HepG2 (cell line): ENCODE results near the gene ALDH16A1.

Source experiments
- CEBPG ChIP-seq: IDR thresholded peaks from 2 replicates; pipeline ENCODE4 v1.6.1; 2016
- HOXA7 ChIP-seq: sonication (generic); formaldehyde crosslinking; IDR thresholded peaks from 2 replicates; pipeline ENCODE4 v1.8.1; 2022; ENCODE audit warnings: mild to moderate bottlenecking, missing genetic modification reagents, moderate library complexity
- JUN ChIP-seq: sonication (generic); formaldehyde crosslinking; IDR thresholded peaks from 2 replicates; pipeline ENCODE4 v1.4.0; 2020; ENCODE audit warnings: mild to moderate bottlenecking, missing genetic modification reagents
- JUND ChIP-seq: sonication (generic); formaldehyde crosslinking; IDR thresholded peaks from 2 replicates; pipeline ENCODE4 v1.8.0; 2022; ENCODE audit warnings: mild to moderate bottlenecking, missing genetic modification reagents
- NFIC ChIP-seq: IDR thresholded peaks from 2 replicates; pipeline ENCODE4 v1.6.1; 2012; ENCODE audit warnings: mild to moderate bottlenecking, low read length, inconsistent platforms
- POLR2A ChIP-seq, 2 experiments: IDR thresholded peaks; 2 replicates each; pipeline ENCODE4 v1.6.1; 2011; ENCODE audit warnings: low read depth in 2 of 2, low read length in 2 of 2, mild to moderate bottlenecking in 1 of 2, moderate library complexity in 1 of 2; ENCODE audit not compliant: insufficient read depth in 1 of 2
- SCMH1 ChIP-seq: sonication (generic); formaldehyde crosslinking; IDR thresholded peaks from 2 replicates; pipeline ENCODE4 v1.9.0; 2021; ENCODE audit warnings: missing genetic modification reagents, mild to moderate bottlenecking, borderline replicate concordance
- SP5 ChIP-seq: IDR thresholded peaks from 2 replicates; pipeline ENCODE4 v1.6.1; 2016; ENCODE audit warnings: low read depth, borderline replicate concordance
- ZNF207 ChIP-seq: fragments of 450-650 bp; IDR thresholded peaks from 2 replicates; pipeline ENCODE4 v1.6.1; 2016; ENCODE audit warnings: antibody characterized with exemption, borderline replicate concordance
- TF ChIP-seq, protein P1 (sequence below): sonication (generic); formaldehyde crosslinking; conservative IDR thresholded peaks from 2 replicates; pipeline ENCODE4 v1.4.0; 2020; ENCODE audit warnings: missing genetic modification reagents
- TF ChIP-seq, protein P2 (sequence below): sonication (generic); formaldehyde crosslinking; IDR thresholded peaks from 2 replicates; pipeline ENCODE4 v1.4.0; 2020; ENCODE audit warnings: missing genetic modification reagents
- TF ChIP-seq, protein P3 (sequence below): sonication (generic); formaldehyde crosslinking; IDR thresholded peaks from 2 replicates; pipeline ENCODE4 v1.5.0; 2020; ENCODE audit warnings: mild to moderate bottlenecking, missing genetic modification reagents, moderate library complexity
- TF ChIP-seq, protein P4 (sequence below): sonication (generic); formaldehyde crosslinking; IDR thresholded peaks from 2 replicates; pipeline ENCODE4 v1.5.1; 2020; ENCODE audit warnings: mild to moderate bottlenecking, moderate library complexity, missing genetic modification reagents

DNA sequence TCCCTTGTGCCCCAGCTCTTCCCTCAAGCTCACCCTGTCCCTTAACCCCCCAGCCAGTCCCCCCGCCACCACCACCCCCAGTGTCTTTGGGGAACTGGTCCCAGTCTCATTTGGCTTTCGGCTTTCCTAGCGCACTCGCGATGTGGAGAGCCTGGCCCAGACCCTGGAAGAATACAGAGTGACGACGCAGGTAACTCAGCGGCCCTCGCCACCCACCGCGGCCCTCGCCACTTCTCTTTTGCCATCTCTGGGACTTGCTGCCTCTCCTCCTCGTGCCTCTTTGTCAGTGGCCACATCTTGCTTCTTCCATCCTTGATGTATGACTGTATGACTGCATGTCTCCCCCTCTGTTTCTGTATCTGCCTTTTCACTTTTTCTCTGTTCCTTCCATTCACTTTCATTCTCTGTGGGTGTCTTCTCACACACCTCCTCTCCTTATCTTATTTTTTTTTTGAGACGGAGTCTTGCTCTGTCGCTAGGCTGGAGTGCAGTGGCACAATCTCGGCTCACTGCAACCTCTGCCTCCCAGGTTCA lies 45.5 kb upstream of the ALDH16A1 start:
- TF ChIP-seq NFIC (no peak), ZNF207 (no peak), CEBPG (CRISPR knock-in tag) (no peak), HOXA7 (CRISPR knock-in tag) (no peak), JUN (CRISPR knock-in tag) (no peak), SCMH1 (CRISPR knock-in tag) (no peak), JUND (CRISPR knock-in tag) (no peak), SP5 (CRISPR knock-in tag) (no peak), POLR2A (IDR thresholded peaks at IDR 0.05; ENCODE audit: insufficient read depth in 1 of 2, low read depth in 2 of 2, low read length in 2 of 2) (no peak)
- TF ChIP-seq, protein P1, sequence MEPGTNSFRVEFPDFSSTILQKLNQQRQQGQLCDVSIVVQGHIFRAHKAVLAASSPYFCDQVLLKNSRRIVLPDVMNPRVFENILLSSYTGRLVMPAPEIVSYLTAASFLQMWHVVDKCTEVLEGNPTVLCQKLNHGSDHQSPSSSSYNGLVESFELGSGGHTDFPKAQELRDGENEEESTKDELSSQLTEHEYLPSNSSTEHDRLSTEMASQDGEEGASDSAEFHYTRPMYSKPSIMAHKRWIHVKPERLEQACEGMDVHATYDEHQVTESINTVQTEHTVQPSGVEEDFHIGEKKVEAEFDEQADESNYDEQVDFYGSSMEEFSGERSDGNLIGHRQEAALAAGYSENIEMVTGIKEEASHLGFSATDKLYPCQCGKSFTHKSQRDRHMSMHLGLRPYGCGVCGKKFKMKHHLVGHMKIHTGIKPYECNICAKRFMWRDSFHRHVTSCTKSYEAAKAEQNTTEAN (CRISPR knock-in tag), result no peak
- TF ChIP-seq, protein P2, sequence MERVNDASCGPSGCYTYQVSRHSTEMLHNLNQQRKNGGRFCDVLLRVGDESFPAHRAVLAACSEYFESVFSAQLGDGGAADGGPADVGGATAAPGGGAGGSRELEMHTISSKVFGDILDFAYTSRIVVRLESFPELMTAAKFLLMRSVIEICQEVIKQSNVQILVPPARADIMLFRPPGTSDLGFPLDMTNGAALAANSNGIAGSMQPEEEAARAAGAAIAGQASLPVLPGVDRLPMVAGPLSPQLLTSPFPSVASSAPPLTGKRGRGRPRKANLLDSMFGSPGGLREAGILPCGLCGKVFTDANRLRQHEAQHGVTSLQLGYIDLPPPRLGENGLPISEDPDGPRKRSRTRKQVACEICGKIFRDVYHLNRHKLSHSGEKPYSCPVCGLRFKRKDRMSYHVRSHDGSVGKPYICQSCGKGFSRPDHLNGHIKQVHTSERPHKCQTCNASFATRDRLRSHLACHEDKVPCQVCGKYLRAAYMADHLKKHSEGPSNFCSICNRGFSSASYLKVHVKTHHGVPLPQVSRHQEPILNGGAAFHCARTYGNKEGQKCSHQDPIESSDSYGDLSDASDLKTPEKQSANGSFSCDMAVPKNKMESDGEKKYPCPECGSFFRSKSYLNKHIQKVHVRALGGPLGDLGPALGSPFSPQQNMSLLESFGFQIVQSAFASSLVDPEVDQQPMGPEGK (CRISPR knock-in tag), result no peak
- TF ChIP-seq, protein P3, sequence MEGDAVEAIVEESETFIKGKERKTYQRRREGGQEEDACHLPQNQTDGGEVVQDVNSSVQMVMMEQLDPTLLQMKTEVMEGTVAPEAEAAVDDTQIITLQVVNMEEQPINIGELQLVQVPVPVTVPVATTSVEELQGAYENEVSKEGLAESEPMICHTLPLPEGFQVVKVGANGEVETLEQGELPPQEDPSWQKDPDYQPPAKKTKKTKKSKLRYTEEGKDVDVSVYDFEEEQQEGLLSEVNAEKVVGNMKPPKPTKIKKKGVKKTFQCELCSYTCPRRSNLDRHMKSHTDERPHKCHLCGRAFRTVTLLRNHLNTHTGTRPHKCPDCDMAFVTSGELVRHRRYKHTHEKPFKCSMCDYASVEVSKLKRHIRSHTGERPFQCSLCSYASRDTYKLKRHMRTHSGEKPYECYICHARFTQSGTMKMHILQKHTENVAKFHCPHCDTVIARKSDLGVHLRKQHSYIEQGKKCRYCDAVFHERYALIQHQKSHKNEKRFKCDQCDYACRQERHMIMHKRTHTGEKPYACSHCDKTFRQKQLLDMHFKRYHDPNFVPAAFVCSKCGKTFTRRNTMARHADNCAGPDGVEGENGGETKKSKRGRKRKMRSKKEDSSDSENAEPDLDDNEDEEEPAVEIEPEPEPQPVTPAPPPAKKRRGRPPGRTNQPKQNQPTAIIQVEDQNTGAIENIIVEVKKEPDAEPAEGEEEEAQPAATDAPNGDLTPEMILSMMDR (CRISPR knock-in tag), result no peak
- TF ChIP-seq, protein P4, sequence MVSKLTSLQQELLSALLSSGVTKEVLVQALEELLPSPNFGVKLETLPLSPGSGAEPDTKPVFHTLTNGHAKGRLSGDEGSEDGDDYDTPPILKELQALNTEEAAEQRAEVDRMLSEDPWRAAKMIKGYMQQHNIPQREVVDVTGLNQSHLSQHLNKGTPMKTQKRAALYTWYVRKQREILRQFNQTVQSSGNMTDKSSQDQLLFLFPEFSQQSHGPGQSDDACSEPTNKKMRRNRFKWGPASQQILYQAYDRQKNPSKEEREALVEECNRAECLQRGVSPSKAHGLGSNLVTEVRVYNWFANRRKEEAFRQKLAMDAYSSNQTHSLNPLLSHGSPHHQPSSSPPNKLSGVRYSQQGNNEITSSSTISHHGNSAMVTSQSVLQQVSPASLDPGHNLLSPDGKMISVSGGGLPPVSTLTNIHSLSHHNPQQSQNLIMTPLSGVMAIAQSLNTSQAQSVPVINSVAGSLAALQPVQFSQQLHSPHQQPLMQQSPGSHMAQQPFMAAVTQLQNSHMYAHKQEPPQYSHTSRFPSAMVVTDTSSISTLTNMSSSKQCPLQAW, result no peak
